ENCODE measurements around the gene SH3D21.

The SH3D21 gene

DNA sequence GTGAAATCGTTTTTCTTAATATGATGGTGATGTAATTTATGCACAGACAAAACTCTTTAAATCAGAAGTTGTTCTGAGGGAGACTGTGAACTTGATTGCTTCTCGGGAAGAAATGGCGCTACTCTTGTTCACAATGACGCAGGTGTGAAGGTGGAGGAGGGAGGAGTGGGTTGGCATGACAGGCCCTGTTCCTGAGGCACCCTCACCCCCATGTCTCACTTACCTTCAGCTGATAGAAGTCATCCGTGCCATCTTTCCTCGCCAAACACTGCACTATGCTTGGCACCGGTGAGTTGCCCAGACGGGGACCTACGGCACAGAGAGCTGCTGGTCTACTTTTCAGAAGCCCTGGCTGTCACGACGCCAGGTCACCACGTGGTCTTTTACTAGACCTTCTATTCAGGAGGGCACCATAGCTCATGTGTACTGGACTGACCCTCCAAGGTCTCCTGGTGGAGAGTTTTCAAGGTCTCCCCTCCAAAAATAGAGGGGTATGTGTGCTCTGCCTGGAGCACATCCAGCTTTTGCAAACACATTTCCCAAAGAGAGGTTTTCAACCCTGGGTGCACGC, 52.4 kb downstream of the SH3D21 start:
- no peak for DNase-seq (ENCODE audit: low read depth)

DNA sequence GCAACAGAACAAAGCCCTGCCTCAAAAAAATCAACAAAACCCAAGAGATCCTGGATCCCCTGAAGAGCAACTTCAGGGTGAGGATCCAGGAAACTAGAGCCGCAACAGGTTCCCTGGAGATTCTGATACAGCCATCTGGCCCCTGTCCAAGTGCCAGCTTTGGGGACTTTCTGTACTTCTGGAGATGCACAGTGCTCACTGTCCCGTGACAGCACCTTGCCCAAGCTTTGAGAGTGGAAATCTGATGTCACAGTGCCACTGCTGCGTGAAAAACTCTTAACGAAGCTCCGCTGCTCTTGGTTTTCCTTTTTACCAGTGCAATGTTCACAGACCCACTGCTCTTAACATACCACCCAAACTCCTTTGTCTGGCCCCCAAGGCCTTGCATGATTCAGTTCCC, 53.2 kb downstream of the SH3D21 start:
- DNase-seq (ENCODE audit: low read depth): no peak

DNA sequence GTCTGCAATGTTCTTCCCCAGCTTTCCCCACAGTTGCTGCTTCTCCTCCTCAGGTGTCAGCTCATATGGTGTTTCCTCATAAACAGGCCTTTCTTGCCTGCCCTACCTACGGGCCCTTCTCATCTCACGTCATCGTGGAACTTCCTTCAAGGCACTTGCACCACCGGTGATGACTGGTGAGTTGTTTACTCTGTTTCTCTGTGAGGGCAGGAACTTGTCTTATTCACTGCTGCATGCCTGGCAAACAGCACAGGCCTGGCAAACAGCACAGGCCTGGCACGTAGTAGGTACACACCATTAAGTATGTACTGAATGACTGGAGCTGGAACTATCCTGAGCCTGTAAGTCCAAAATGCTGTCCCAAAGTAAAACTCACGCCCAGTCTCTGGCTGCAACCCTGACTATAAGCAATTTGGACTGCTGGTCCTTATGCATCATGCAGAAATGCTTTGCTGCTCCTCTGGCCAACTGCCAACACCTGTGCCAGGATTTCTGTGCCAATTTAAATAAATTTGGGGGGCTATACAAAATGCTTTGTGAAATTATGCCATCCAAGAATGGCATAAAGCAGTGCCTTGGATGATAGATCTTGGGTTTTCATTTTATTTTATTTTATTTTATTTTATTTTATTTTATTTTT, 53.9 kb downstream of the SH3D21 start:
- no peak for DNase-seq (ENCODE audit: low read depth)

DNA sequence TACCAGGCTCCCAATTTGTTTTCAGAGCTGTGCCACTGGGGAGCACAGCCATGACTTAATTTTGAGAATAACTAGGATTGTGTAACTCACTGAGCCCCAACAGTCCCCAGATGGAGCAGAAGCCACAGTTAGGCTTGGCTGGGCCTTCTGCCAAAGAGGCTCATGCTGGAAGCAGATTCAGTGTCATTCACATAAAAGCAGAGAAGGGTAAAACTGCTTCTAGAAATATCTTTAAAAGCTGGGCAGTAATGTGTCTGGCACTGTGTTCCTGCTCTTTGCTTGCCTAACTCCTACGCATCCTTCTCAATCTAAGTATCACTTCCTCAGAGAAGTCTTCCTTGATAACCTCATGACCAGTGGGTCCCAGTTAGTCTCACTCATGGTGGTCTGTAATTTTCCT, 59.2 kb downstream of the SH3D21 start:
- no peak for DNase-seq (ENCODE audit: low read depth)

DNA sequence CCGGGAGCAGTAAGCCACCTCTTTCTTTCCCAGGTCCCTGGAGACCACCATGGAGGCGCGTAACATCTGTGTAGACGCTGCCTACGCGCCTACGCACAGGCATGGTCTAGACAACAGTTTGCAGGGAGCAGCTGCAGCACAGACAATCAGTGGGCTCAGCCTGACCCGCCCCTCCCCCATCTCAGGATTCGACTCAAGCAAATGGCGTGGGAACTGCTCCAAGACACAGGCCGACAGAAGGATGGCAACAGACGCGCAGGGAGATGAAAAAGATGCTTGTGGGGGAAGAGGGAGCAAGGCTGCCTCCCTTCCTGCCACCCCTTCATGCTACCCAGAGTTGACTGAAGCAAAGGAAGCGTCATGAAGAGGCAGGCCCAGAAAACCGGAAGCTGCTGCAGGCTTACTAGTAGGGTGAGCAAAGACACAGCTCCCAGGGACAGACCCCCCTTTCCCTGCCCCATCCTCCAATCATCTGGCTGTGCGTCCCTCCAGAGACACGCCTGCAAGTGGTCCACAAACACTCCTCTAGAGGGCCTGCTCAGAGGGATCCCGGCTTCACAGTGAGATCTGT, 60.0 kb downstream of the SH3D21 start:
- DNase-seq (ENCODE audit: low read depth): no peak

DNA sequence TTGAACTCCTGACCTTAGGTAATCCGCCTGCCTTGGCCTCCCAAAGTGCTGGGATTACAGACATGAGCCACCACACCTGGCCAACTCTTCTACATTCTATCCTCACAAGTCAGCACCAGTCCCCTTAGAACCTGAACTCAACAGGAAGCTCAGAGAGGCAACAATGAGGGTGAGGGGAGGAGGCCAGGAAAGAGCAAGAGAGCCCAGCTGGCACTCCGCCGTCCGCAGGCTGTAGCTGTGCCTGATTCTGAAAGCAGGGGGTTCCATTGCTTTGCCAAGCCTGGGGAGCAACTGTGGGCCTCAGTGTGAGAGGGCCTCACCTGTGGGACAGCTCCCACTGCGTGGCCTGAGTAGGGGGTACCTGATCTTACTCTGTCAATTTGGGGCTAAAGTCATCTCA, 60.9 kb downstream of the SH3D21 start:
- no peak for DNase-seq (ENCODE audit: low read depth)

DNA sequence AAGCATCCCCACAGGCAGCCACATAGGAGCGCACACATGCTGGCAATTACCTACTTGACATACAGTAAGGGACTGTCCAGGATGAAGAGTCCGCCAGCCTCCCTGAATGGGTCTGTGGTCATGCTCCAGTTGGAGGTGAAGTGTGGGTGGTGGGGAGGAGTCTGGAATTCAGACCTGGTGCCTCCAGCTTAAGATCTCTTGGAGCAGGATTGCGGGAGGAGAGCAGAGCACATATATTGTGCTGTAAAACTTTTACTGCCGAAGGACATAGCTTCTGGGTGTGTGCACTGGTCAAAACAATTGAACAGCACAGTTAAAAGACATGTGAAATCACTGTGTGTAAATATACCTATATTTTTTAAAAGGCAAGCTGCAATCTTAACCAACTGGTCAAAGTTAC, 61.6 kb downstream of the SH3D21 start:
- no peak for DNase-seq (ENCODE audit: low read depth)

DNA sequence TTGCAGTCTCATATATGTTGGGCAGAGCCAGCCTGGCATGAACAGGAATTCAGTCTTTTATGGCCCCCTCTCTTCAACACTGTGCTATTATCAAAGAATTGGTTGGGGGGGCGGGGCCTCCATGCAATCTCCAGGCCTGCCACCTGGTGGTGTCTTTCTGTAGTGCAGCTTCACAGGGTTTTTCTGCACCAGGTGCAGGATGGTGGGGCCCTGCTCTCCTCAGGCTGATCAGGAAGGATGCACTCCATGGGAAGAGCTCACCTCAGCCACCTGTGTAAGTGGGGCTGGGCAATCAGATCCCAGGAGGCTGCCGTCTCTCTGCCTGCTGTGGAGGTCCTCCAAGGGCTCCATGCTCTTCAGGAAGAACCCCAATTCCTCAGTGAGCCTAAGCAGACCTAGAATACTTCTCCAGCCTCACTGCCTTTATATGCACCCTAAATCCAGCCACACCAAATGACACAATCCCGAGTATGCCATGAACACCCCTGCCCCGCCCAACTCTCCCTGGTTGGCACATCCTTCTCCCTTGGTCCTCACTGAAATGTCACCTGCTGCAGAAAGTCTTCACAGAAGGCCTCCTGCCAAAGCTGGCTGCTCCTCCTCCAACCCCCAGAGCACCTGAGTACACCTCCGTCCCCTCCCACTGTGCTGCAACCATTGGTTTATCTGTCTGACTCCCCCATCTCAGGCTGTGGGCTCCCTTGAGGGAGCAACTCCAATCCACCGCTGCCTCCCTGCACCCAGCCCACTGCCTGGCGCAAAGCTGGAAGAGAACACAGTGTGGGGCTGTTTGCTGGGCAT, 63.1 kb downstream of the SH3D21 start:
- peak; percentile 76 for DNase-seq (ENCODE audit: low read depth)

Data from activated T-cell treated with anti-CD3 and anti-CD28 coated beads for 48 hours (primary cell).